Left ventricle myocardium superior (tissue), 1 donor: Measurements from ENCODE around the gene TRAPPC5. TPM values are rescaled to one million over a fixed set of nuclear protein-coding genes. Genes with fewer than 3 reads are reported as not detected.
"Not testable (repeated sequence)": the region's sequence is repeated elsewhere in the genome, so short reads cannot be mapped to it uniquely, and the experiment has no call there.

Experiments
- ATAC-seq: fragments of 200-7000 bp; cut with Tn5 transposase; one replicate; pipeline ENCODE4 v1.9.1; 2020; ENCODE audit warnings: mild to moderate bottlenecking, moderate library complexity
- DNase-seq: peaks from one replicate; pipeline ENCODE4 v3.0.0-alpha.2; 2020
- intact Hi-C: fragments of 100-400 bp; cut with micrococcal nuclease; formaldehyde crosslinking; loops from one replicate; pipeline ENCODE4 v1.11.0; 2022
- long read RNA-seq: library from polyadenylated mRNA; unstranded; transcript quantifications from one replicate; pipeline ENCODE4 v2.0.0, GENCODE V29; 2021
- total RNA-seq: library from RNA; stranded (reverse); fragmentation: NEBNext Ultra II Directional; extraction: Animal tissue kit (Norgen Biotek cat#: 25700); gene quantifications from one replicate; pipeline ENCODE4 v1.2.1, GENCODE V29; 2021
- donor health status: DM: no; HTN: yes; CAD: no; lungs with severe emphysema.

The TRAPPC5 gene
- 111 TPM for total RNA-seq
- long read RNA-seq, full-length matches to known transcripts: 54 of 55 reads
- long read RNA-seq, partial matches to known transcripts: 0 of 55 reads
- long read RNA-seq, other reads (novel, unspliced or antisense): 1 of 55 reads

- intact Hi-C loops: no loop called here
- ATAC-seq (peak; percentile 93), DNase-seq (peak; percentile 95)
These were observed at the start of gene TRAPPC5 for GRCh38 chr19:7680606-7681339. Gene TRAPPC5 (plus strand): TSS chr19:7680833. CDS start chr19:7682254, 1,421 bp downstream.

- intact Hi-C loops: no loop called here
- ATAC-seq (no peak), DNase-seq (no peak)
These were observed 49.1 kb upstream of the TRAPPC5 start for GRCh38 chr19:7631577-7631976.

DNA sequence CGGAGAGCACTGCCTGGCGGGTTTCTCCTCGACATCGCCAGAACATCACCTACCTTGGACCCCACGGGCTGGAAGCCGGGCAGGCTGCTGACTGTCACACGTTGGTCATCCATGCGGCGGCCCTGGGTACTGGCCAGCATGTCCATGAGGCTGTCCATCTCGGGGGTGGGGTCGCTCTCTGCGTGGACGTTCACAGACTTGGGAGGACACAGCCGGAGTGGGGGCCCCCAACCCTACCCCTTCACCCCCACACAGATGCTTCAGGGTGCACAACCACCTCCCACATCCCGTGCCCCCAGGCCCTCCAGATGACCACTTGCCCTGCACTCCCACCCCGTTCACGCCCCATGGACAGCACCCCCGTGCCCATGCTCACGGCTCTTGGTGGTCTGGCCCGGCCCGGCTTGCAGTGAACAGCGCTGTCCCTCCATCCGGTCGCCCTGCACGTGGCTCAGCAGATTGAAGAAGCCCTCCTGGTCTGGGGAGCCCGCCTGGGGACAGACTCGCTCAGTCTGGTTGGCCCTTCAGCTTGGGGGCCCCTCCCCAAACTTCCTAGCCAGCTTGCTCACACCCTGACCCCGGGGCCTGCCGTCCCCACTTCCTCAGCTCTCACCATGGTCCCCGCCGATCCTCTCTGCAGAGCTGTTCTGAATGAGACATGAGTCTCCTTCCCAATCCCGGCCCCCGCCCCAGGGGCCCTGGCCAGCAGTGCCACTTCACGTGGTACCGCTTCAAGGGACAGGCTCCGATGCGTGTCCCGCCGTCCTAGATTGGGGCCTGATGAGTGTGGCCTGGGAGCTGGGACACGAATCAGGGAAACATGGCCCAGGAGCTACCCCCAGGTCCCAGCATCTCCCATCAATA lies 48.1 kb upstream of the TRAPPC5 start:
- ATAC-seq (no peak), DNase-seq (no peak)
- intact Hi-C loops: no loop called here

DNA sequence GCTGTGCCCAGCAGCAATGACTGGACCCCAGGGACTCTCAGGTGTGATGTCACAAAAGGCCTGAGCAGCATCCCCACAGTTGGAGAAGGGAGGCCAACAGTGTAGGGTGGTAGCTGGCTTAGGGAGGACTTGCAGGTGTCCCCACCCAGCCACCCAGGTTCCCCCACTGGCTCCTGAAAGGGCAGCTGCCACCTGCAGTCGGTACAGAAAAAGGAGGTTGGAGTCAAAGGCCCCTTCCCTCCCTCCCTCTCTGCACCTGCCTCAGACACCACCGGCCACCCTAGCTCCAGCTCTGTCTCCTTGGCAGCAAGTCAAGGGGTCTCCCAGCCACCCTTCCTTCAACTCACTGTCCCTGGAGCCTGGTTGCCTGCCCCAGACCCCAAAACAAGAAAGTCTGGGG lies 46.9 kb upstream of the TRAPPC5 start, which contains the start of gene PCP2:
Gene PCP2 (minus strand): TSS at position 22 of the 400 bp plus-strand sequence. CDS start 262 bp downstream, outside the sequence.
- intact Hi-C loops: no loop called here
- no peak for DNase-seq
- ATAC-seq: no peak

DNA sequence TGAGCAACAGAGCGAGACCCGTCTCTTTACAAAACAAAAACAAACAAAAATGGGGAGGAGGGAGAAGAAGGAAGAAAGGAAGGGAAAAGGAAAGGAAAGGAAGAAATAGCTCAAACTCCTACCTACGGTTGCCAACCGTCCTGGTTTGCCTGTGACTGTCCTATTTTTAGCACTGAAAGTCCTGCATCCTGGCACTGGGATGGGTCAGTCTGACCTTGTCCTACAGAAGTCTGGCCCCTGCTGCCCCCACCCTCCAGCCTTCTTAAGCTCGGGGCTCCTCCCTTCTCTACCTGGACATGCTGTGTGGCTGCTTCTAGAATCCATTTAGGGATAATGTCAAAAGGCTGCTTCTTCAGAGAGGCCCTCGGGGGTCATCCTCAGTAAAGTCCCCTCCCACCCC lies 45.0 kb upstream of the TRAPPC5 start:
- intact Hi-C loops: no loop called here
- ATAC-seq (peak; percentile 42), DNase-seq (no peak)

- DNase-seq (no peak), ATAC-seq (no peak)
- intact Hi-C loops: no loop called here
These were observed 44.3 kb upstream of the TRAPPC5 start for GRCh38 chr19:7636317-7636690.

DNA sequence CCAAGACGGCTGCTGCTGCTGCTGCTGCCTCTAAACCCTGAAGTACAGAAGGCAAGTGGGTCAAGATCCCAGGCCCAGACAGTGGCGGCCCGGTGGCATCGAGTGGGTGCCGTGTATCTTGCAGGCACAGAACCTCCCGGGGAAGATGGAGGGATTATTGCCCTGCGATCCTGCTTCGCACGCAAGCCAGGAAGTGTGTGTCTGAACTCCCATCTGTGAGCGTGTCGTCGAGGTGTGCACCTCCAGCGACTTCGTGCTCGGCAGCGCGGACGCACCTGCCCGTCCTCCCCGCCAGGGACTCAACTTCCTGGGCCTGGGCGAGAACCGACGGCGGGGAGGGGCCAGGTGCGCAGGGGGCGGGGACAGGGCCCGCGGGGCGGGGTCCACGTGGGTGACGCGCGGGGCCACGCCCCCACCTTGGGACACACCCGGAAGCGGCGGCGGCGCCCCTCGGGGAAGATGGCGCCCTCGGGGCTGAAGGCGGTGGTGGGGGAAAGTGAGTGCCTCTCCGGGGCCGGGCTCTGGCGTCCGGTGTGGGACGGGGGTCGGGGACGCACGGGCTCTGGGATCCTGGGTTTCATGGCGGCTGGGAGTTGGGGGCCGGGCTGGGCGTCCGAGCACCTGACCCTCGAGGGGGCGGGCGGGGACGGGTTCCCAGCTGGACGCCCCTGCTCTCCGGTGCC lies 43.8 kb upstream of the TRAPPC5 start, which contains the start of gene STXBP2:
Gene STXBP2 (plus strand): TSS at position 420 of the 683 bp plus-strand sequence. CDS start 40 bp downstream, at position 460.
- peak; percentile 68 for ATAC-seq
- intact Hi-C loops: no loop called here
- DNase-seq: peak; percentile 76

DNA sequence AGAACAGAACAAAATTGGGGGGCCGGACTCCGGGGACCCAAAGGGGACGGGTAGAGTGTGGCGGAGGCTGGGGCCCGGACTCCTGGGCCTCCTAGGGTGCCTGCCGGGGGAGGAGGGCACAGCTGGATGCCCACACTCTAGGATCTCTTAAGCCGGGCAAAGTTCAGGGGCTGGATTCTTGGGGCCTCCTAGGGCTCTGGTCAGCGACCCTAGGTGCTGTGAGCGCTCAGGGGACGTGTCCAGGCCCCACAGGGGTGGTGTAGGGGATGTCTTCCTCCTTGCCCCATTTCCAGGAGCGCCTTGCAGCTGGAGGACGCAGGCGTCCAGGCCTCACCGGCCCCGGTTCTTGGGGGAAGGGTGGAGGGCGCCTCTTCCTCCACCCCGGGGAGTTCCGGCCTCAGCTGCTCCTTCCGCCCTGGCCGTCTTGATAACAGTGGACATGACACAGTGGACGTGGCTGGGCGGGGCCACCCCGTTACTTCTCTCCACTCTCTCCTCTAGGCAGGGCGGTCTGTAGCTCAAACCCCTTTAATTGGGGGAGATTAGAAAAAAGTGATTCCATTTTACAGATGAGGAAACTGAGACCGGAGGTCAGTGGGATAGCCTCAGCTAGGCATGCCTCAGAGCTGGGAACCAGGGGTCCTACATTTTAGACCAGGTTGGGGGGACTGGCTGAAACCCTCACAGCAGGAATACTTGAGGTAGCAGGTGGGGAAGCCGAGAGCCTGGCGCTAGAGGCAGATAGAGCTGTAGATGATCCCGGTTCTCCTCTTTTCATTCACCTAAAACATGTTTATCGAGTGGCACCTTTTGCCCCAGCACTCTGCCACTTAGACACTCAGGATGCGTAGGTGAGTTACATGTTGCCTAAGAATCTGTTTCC lies 43.0 kb upstream of the TRAPPC5 start:
- ATAC-seq (peak; percentile 53), DNase-seq (peak; percentile 69)
- intact Hi-C loops: no loop called here

- ATAC-seq (no peak), DNase-seq (no peak)
- intact Hi-C loops: no loop called here
These were observed 41.7 kb upstream of the TRAPPC5 start for GRCh38 chr19:7638802-7639465.

DNA sequence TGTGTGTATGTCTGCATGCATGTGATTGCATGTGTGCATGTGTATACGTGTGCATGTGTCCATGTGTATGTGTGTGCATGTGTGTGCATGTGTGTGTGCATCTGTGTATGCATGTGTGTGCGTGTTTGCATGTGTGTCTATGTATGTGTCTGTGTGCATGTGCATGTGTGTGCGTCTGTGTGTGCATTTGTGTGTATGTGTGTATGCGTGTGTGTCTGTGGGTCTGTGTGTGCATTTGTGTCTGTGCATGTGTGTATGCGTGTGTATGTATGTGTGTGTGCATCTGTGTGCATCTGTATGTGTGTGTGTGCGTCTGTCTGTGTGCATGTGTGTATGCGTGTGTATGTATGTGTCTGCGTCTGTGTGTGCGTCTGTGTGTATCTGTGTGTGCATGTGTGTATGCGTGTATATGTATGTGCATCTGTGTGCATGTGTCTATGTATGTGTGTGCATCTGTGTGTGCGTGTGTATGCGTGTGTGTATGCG lies 40.7 kb upstream of the TRAPPC5 start:
- DNase-seq: no peak
- ATAC-seq: no peak
- intact Hi-C loops: no loop called here

DNA sequence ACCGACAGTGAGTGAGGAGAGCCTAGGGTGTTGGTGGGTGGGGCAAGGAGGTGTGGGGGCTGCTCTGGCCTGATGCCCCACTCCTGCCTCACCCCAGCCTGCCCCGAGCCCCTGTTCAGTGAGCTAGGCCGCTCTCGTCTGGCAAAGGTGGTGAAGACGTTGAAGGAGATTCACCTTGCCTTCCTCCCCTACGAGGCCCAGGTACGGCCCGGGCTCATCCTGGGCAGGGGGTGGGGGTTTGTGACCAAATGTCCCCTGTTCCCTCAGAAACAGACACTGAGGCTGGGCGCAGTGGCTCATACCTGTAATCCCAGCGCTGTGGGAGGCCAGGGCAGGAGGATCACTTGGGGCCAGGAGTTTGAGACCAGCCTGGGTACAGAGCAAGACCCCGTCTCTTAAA lies 39.8 kb upstream of the TRAPPC5 start:
- no peak for DNase-seq

GRCh38 chr19:7641290-7642276 lies 39.0 kb upstream of the TRAPPC5 start:
- no peak for DNase-seq
- ATAC-seq: no peak
- intact Hi-C loops: no loop called here

More for the DNA sequence above, 39.8 kb upstream of the TRAPPC5 start:
- intact Hi-C loops: no loop called here
- no peak for ATAC-seq

- DNase-seq (no peak), ATAC-seq (no peak)
- intact Hi-C loops: no loop called here
These were observed 38.2 kb upstream of the TRAPPC5 start for GRCh38 chr19:7642295-7643030.

DNA sequence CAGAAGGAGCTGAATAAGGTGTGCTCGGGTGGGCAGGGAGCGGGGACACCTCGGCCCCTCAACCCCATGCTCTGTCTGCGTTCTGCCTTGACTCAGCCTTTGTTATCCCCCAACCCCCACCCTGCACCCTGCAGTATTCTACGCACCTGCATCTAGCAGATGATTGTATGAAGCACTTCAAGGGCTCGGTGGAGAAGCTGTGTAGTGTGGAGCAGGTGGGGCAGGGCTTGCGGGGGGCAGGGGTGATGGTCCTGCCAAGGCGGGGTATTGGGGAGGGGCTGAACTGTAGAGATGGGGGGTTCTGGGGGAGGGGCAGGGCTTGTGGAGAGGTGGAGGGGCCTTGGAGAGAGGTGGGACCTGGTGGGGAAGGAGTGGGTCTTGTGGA lies 37.6 kb upstream of the TRAPPC5 start:
- DNase-seq: no peak
- intact Hi-C loops: no loop called here
- no peak for ATAC-seq

DNA sequence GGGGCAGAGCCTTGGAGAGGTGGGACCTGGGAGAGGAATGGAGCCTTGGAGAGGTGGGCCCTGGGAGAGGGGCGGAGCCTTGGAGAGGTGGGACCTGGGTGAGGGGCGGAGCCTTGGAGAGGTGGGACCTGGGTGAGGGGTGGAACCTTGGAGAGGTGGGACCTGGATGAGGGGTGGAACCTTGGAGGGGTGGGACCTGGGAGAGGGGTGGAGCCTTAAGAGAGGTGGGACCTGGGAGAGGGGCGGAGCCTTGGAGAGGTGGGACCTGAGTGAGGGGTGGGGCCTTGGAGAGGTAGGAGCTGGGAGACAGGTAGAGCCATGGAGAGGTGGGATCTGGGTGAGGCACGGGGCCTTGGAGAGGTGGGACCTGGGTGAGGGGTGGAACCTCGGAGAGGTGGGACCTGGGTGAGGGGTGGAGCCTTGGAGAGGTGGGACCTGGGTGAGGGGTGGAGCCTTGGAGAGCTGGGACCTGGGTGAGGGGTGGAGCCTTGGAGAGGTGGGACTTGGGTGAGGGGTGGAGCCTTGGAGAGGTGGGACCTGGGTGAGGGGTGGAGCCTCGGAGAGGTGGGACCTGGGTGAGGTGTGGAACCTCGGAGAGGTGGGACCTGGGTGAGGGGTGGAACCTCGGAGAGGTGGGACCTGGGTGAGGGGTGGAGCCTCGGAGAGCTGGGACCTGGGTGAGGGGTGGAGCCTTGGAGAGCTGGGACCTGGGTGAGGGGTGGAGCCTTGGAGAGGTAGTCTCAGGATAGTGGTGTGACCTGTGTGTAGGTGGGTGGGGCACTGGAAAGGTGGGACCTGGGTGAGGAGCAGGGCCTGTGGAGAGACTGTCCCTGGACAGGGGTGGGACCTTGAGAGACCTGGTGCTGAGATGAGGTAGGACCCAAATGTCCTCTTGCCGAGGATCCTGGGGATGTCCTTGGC lies 36.7 kb upstream of the TRAPPC5 start:
- intact Hi-C loops, DNase-seq, ATAC-seq: not testable (repeated sequence)
